GM18868 (cell line): ENCODE measurements around the gene PTPRD.

Experiments
- ATAC-seq: cut with Tn5 transposase; IDR thresholded peaks from one replicate; pipeline ENCODE4 v1.9.1; 2021; ENCODE audit warnings: mild to moderate bottlenecking, moderate library complexity; ENCODE audit not compliant: unreplicated experiment

Gene PTPRD

GRCh38 chr9:8887369-8887768 lies 1725.4 kb downstream of the PTPRD start:
- ATAC-seq: no peak

DNA sequence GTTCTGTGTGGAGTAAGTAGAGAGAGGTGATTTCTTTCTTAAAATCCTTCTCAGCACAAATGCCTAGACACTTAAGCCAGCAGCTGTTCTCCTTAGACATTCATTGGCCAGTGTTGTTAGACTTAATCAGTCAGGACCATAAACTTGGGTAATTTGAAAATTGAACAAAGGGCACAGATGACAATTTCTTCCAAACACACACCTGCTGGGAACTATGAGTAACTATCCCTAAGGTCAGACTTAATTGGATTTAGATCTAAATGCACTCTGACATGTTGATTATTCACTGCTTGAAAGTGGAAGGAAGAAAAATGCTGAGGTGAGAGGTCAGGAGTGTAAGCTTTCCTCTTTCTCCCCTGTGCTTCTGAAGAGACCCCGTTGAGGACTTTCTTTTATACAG lies 1729.5 kb downstream of the PTPRD start:
- ATAC-seq: no peak

GRCh38 chr9:8880060-8880459 lies 1732.7 kb downstream of the PTPRD start:
- no peak for ATAC-seq

- ATAC-seq: no peak
These were observed 1733.5 kb downstream of the PTPRD start for GRCh38 chr9:8879284-8879683.

- no peak for ATAC-seq
These were observed 1734.9 kb downstream of the PTPRD start for GRCh38 chr9:8877753-8878494.

GRCh38 chr9:8876303-8876702 lies 1736.5 kb downstream of the PTPRD start:
- ATAC-seq: no peak

DNA sequence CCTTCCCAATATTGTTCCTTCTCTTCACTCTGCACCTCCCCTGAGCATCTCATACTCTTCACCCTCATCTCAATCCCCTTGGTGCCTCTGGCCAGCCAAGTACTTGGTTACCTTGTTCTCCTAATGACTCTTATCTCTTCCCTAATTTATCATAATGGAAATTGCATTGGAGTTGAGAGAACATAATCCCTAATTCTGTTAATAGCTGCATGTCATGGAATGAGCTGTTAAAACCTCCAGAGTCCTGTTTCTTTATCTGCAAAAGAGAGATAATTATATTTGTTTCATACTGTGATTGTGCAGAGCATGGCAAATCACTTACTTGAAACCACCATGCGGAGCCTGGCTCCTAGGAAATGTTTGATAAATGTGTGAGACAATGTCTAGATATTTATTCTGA lies 1738.3 kb downstream of the PTPRD start:
- no peak for ATAC-seq

GRCh38 chr9:8872802-8873201 lies 1740.0 kb downstream of the PTPRD start:
- ATAC-seq: no peak

DNA sequence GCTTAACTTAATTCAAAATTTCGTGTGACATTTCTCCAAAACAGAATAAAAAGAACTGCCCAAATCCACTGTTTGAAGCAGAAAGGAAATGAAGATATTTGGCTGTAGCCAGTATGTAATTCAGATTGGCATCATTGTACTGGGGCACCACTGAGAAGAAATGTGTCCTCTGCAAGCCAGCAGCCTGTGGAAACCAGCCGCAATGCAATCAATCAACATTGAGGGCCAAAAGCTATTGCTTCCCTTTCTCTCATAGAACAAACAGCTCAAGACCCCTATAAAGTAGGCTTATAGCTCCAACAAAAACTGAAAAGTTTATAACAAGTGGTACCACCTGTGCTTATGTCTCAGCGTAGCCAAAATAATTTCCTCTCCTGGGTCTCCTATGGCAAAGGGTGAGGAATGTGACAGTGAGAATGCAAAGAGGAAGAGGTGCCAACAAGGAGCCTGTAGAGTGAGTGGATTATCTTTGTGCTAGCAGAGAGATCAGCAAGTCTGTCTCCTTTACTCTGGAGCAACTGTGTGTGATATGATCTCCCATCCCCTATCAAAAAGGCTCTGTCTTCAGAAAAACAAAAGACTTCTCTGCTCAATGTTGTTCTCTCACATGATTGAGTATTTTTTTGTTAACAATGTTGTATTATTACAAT lies 1740.9 kb downstream of the PTPRD start:
- ATAC-seq: no peak

DNA sequence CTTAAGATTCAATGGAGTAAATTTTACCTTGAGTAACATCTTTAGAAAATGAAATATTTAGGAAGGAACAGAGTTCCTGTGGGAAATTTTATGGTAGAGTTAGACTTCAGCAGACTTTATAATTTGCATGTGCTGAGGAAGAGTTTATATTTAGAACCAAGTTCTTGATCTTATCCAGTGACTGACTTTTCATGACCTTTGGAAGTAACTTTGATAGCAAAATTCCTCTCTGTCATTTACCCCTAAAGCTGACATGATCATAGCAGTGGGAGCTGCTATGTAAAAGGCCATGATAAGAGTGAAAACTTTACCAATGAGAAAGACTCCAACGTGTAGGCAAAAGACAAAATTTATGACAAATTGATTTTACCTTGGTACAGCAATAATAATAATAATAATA lies 1741.4 kb downstream of the PTPRD start:
- ATAC-seq: no peak

DNA sequence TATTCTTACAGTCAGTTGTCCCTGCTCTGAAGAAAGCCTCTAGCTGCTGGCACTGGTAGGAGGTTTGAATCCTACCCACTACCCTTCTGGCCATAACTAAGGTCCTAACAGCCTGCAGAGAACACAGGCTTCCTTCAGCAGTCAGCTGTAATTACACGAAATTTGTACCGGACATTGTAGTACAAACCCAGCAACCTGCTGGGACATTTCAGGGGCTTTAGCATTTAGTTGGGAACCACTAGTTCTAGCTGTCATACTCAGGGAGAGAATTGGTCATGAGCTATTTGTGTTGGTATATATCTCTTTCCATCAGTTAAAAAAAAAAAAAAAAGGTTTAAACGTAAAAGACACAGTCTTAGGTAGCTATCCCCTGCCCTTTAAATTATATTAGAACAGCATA lies 1743.0 kb downstream of the PTPRD start:
- no peak for ATAC-seq

DNA sequence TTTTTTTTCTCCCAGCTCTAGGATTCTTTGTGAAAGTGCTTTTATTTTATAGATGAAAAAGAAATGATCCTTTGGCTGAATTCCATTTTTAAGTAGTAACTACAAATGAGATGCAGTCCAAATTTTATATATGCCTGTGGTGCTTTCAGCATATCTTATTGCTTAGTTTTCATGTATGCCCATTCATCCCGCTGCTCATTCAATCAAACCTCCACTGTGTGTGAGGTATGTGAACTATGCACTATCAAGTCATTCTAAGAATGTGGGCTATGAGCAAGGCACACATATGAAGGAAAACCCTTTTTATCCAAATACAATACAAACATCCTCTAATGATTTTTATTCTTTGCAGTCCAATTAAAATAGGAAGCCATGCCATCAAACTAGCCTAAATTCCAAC lies 1744.2 kb downstream of the PTPRD start:
- no peak for ATAC-seq

- ATAC-seq: no peak
These were observed 1745.7 kb downstream of the PTPRD start for GRCh38 chr9:8867148-8867547.

DNA sequence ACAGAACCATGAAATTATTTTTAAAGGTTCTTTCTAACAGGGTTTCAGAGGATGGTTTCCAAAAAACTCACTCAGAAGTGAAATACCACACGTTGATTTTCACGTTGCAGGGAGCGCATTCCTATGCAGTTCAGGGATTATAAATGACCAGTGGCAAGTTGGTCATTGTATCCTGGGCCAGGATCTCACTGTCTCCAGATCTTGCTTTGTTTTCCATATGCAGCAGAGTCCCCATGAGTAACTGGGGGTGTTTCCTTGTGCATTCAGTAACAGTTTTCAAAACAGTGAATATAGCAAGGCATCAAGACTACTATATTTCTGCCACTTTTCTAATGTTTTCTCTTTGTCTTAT lies 1748.3 kb downstream of the PTPRD start:
- no peak for ATAC-seq

DNA sequence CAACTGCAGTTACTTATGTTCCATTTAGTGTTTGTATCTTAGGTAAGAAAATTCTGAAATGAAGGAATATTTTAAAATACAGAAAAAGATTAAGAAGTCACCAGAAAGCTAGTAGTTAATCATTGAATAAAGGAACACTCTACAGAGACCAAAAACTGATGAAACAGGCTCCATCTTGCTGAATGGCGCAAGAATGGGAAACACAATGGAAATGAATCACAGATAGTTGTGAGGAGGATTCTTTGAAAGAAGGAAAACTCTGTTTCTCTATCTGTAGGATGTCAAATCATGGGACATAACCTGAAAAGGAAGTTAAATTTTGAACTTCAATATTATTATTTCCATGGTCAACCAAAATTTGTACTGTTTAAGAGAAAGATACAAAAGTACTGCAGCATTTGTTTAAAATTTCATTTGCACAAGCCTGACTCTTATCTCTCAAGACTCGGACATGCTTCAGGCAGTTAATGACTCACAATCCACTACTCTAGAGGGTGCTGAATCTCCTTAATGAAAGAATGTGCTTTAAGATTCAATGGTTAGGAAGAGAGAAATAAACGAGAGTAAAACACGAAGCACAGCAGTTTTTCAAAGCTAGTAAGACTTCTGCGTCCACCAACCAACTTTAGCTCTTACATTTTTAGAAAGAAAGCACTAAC lies 1748.8 kb downstream of the PTPRD start:
- ATAC-seq: no peak

GRCh38 chr9:8863069-8863468 lies 1749.7 kb downstream of the PTPRD start:
- ATAC-seq: no peak

DNA sequence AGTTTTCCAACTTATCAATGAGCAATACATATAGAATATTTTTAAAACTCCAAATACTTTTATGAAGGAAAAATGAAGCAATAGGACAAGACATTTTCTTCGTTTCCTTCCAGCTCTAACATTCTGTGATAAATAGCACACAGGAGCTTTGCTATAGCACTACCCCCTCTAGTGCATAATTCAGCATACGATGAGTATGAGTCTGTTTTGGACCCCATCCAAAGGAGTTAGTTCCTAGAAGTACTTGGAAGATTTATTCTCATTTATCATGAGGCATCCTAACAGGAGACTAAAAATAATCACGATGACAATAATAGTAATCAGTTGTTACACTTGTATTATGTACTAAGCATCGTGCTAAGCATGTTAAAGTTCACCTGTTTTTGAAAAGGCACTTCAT lies 1751.9 kb downstream of the PTPRD start:
- no peak for ATAC-seq

DNA sequence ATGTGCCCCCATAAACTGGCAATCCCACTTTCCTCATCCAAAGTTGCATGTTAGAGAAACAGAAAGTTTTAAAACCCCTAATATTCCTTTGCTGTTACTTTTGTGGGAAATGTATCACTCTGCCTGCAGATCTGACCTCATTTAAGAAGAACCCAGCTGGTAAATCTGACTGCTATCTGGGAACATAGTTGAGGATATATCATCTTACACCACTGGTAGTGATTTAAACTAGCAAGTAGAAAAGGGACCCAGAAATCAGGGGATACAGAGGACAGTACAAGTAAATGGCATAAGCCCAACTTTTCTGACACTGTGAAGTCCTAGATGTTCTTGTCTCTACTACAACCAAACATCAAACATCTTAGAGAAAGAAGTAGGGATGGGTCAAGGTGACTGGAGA lies 1752.7 kb downstream of the PTPRD start:
- no peak for ATAC-seq

GRCh38 chr9:8859416-8859815 lies 1753.4 kb downstream of the PTPRD start:
- ATAC-seq: no peak

- no peak for ATAC-seq
These were observed 1754.1 kb downstream of the PTPRD start for GRCh38 chr9:8858596-8859161.

DNA sequence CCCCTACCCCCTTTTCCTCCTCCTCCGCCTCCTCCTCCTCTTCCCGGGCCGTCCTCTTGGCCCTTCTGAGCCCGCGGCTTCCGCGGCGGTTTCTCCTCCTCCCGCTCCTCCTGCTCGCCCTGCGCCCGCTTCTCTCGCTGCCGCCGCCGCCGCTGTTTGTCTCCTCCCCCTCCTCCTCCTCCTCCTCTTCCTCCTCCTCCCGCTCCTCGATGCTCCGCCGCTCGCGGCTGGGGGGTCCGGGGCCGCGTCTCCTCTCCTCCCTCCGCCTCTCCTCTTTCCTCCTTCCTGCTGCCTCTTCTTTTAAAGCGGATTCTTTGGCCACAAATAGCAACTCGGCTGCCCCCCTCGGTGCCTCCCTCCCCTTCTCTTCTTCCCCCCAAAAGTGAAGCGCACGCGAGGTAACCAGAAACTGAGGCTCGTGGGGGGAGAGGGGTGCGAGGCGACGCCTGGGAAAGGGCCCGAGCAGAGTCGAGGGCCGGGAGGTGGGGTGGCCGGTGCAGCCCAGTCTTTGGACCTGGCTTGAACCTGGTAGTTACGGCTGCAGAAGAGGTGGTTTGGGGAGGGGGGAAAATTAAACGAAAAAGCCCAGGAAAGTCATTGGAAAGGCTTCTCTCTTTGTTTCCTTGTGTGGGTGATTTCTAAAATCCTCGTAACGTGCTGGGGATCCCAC lies 1754.7 kb downstream of the PTPRD start:
- no peak for ATAC-seq
